ENCODE data around the gene PRKACA.

- TF ChIP-seq CTCF (IDR thresholded peaks at IDR 0.05) (no peak), ZFX (IDR thresholded peaks at IDR 0.05; ENCODE audit: borderline replicate concordance) (no peak)
Measured at GRCh38 chr19:14159059-14159458, 41.5 kb upstream of the PRKACA start.

Measured in 22Rv1 (cell line).